GM12865 (cell line): ENCODE data around the gene TRIM46.

Experiments used
- DNase-seq: peaks from one replicate; pipeline ENCODE4 v3.0.0; 2010; ENCODE audit warnings: low read depth
- H3K4me3 ChIP-seq: 2 replicates; pipeline ENCODE4 v1.5.1; 2011; ENCODE audit warnings: mild to moderate bottlenecking, low read depth, low read length, control low read depth
- CTCF ChIP-seq: IDR thresholded peaks from 2 replicates; pipeline ENCODE4 v1.5.1; 2011; ENCODE audit warnings: low read length, control low read depth, low read depth, inconsistent platforms; ENCODE audit not compliant: insufficient read depth; ENCODE audit errors: missing control alignments

Gene TRIM46

GRCh38 chr1:155179112-155180031, 5.7 kb downstream of the TRIM46 start:
- no peak for TF ChIP-seq CTCF
- H3K4me3 ChIP-seq, result no peak overlapping the region
- DNase-seq, result no peak

- no peak for TF ChIP-seq CTCF
- no peak for DNase-seq
Measured at GRCh38 chr1:155181371-155182051, 7.9 kb downstream of the TRIM46 start.

GRCh38 chr1:155182052-155182550, 8.5 kb downstream of the TRIM46 start:
- DNase-seq, result no peak

More at GRCh38 chr1:155181371-155182051, 7.9 kb downstream of the TRIM46 start:
- no peak overlapping the region for H3K4me3 ChIP-seq

GRCh38 chr1:155183775-155184221, 10.1 kb downstream of the TRIM46 start:
- TF ChIP-seq CTCF, result no peak
- H3K4me3 ChIP-seq, result no peak overlapping the region
- DNase-seq, result no peak

More at GRCh38 chr1:155182052-155182550, 8.5 kb downstream of the TRIM46 start:
- no peak overlapping the region for H3K4me3 ChIP-seq
- no peak for TF ChIP-seq CTCF

- no peak for TF ChIP-seq CTCF
- H3K4me3 ChIP-seq, result no peak overlapping the region
- DNase-seq, result no peak
Measured at GRCh38 chr1:155184351-155184811, 10.7 kb downstream of the TRIM46 start.

- TF ChIP-seq CTCF, result peak; percentile 28
- peak; percentile 82 for DNase-seq
- no peak overlapping the region for H3K4me3 ChIP-seq
Measured at GRCh38 chr1:155184835-155185782, 11.5 kb downstream of the TRIM46 start.
